HCT116 (cell line): ENCODE results near the gene GID4. TPM values are rescaled to one million over a fixed set of nuclear protein-coding genes. Genes with fewer than 3 reads are reported as not detected.

Source experiments
- ATAC-seq: fragments of 200-7000 bp; cut with Tn5 transposase; 2 replicates; pipeline ENCODE4 v1.9.1; 2020; ENCODE audit warnings: mild to moderate bottlenecking, moderate library complexity
- BruUV-seq: library from RNA; stranded (reverse); fragments of 400-500 nt; replicated peaks from 2 replicates; lab custom pipeline; 2021; lab: Mats Ljungman, UMichigan
- CTCF ChIA-PET: fragments of 300-600 bp; sonication (Branson Sonifier 250); formaldehyde crosslinking; loops from one replicate; lab custom pipeline; 2021; ENCODE audit warnings: antibody characterized with exemption; lab: Charles Lee
- POLR2A ChIA-PET: fragments of 300-600, 350-600 bp; sonication (Branson Sonifier 250); formaldehyde crosslinking; loops from one replicate; lab custom pipeline; 2021; ENCODE audit warnings: antibody characterized with exemption; lab: Charles Lee
- RAD21 ChIA-PET, 2 experiments: fragments of 300-600 bp; sonication (Branson Sonifier 250); formaldehyde crosslinking; loops; one replicate each; lab custom pipeline; 2023; ENCODE audit warnings: low total read pairs in 2 of 2; ENCODE audit not compliant: uncharacterized antibody in 2 of 2, unreplicated experiment in 2 of 2, low non-redundant PET in 1 of 2; lab: Charles Lee
- DNase-seq: peaks from one replicate; pipeline ENCODE4 v3.0.0-alpha.2; 2010; ENCODE audit warnings: low read depth, low spot score
- H2AFZ ChIP-seq: fragments of 200-600 bp; shearing (Covaris generic), sonication (generic); 2 replicates; pipeline ENCODE4 v1.6.1; 2017; ENCODE audit warnings: low read depth, mixed run types, mixed read lengths, antibody characterized with exemption, low read length; ENCODE audit not compliant: poor library complexity, severe bottlenecking
- H3K27ac ChIP-seq: 2 replicates; pipeline ENCODE4 v1.5.1; 2012; ENCODE audit warnings: low read depth, low read length
- H3K27me3 ChIP-seq: fragments of 200-600 bp; sonication (generic); 2 replicates; pipeline ENCODE4 v1.6.1; 2016; ENCODE audit warnings: mixed run types, low read length, mixed read lengths; ENCODE audit not compliant: insufficient read depth
- H3K36me3 ChIP-seq, 2 experiments: fragments of 200-500 bp in 1 of 2; fragments of 200-600 bp in 1 of 2; sonication (Bioruptor generic) in 1 of 2; sonication (generic) in 1 of 2; 2 replicates each; pipeline versions ENCODE4 v1.5.1 to v1.6.1; 2014 to 2016; ENCODE audit warnings: low read length in 2 of 2, inconsistent platforms in 1 of 2, mixed read lengths in 1 of 2, mixed run types in 1 of 2; ENCODE audit not compliant: insufficient read depth in 2 of 2, control insufficient read depth in 1 of 2
- H3K4me1 ChIP-seq, 2 experiments: fragments of 200-600 bp in 1 of 2; sonication (generic) in 1 of 2; 2 replicates each; pipeline versions ENCODE4 v1.5.1 to v1.6.1; 2012 to 2017; ENCODE audit warnings: low read length in 2 of 2, inconsistent platforms in 1 of 2, mild to moderate bottlenecking in 1 of 2, mixed read lengths in 1 of 2, mixed run types in 1 of 2, moderate library complexity in 1 of 2; ENCODE audit not compliant: insufficient read depth in 2 of 2, control insufficient read depth in 1 of 2
- H3K4me2 ChIP-seq: fragments of 200-600 bp; sonication (generic); 2 replicates; pipeline ENCODE4 v1.6.1; 2017; ENCODE audit warnings: mixed run types, low read length, mixed read lengths
- H3K4me3 ChIP-seq, 2 experiments: fragments of 200-600 bp in 1 of 2; sonication (generic) in 1 of 2; replicated peaks in 1 of 2; 2 replicates each; pipeline ENCODE4 v1.5.1; 2011 to 2016; ENCODE audit warnings: low read length in 2 of 2, control low read depth in 1 of 2, low read depth in 1 of 2, mild to moderate bottlenecking in 1 of 2, mixed read lengths in 1 of 2, mixed run types in 1 of 2
- H3K79me2 ChIP-seq: fragments of 200-600 bp; sonication (generic); 2 replicates; pipeline ENCODE4 v1.6.1; 2017; ENCODE audit warnings: mild to moderate bottlenecking, mixed run types, low read length, moderate library complexity, mixed read lengths; ENCODE audit not compliant: insufficient read depth
- H3K9ac ChIP-seq: fragments of 200-600 bp; sonication (generic); 2 replicates; pipeline ENCODE4 v1.6.1; 2016; ENCODE audit warnings: low read length, mixed read lengths
- H3K9me2 ChIP-seq: fragments of 200-600 bp; sonication (generic), shearing (Covaris generic); 2 replicates; pipeline ENCODE4 v1.6.1; 2017; ENCODE audit warnings: mixed run types, mild to moderate bottlenecking, moderate library complexity; ENCODE audit not compliant: insufficient read depth
- H3K9me3 ChIP-seq, 2 experiments: fragments of 200-500 bp in 1 of 2; fragments of 200-600 bp in 1 of 2; sonication (Bioruptor generic) in 1 of 2; sonication (generic) in 1 of 2; 2 replicates each; pipeline ENCODE4 v1.6.1; 2014 to 2017; ENCODE audit warnings: low read length in 2 of 2, mixed read lengths in 2 of 2, inconsistent platforms in 1 of 2, low read depth in 1 of 2, mild to moderate bottlenecking in 1 of 2, mixed run types in 1 of 2, moderate library complexity in 1 of 2; ENCODE audit not compliant: control insufficient read depth in 1 of 2, insufficient read depth in 1 of 2
- H4K20me1 ChIP-seq: fragments of 200-600 bp; sonication (generic), shearing (Covaris generic); 2 replicates; pipeline ENCODE4 v1.6.1; 2017; ENCODE audit warnings: mixed run types, mild to moderate bottlenecking, moderate library complexity; ENCODE audit not compliant: insufficient read depth
- ATF3 ChIP-seq: IDR thresholded peaks from 2 replicates; pipeline ENCODE4 v1.6.1; 2012
- CEBPB ChIP-seq: IDR thresholded peaks from 2 replicates; pipeline ENCODE4 v1.6.1; 2012; ENCODE audit warnings: low read depth
- FOSL1 ChIP-seq: IDR thresholded peaks from 2 replicates; pipeline ENCODE4 v1.6.1; 2012; ENCODE audit warnings: low read depth
- MAX ChIP-seq: IDR thresholded peaks from 2 replicates; pipeline ENCODE4 v1.6.1; 2012
- POLR2AphosphoS5 ChIP-seq: IDR thresholded peaks from 2 replicates; pipeline ENCODE4 v1.6.1; 2011; ENCODE audit warnings: mild to moderate bottlenecking, low read depth, low read length, moderate library complexity
- RAD21 ChIP-seq: IDR thresholded peaks from 2 replicates; pipeline ENCODE4 v1.6.1; 2012; ENCODE audit warnings: low read depth, mild to moderate bottlenecking
- REST ChIP-seq: IDR thresholded peaks from 2 replicates; pipeline ENCODE4 v1.6.1; 2012; ENCODE audit warnings: low read depth
- TCF7L2 ChIP-seq: IDR thresholded peaks from 2 replicates; pipeline ENCODE4 v1.7.0; 2011; ENCODE audit warnings: borderline replicate concordance, inconsistent platforms; ENCODE audit not compliant: insufficient read depth, insufficient read length; ENCODE audit errors: extremely low read depth
- ZNF274 ChIP-seq: fragments of 200-500 bp; sonication (Bioruptor generic); IDR thresholded peaks from 2 replicates; pipeline ENCODE4 v1.6.1; 2014; ENCODE audit warnings: mild to moderate bottlenecking, low read depth, low read length, inconsistent platforms
- intact Hi-C: fragments of 100-400 bp; cut with micrococcal nuclease; formaldehyde crosslinking; loops from 2 replicates; pipeline ENCODE4 v1.10.0; 2022
- total RNA-seq: library from RNA; stranded (reverse); gene quantifications from one replicate; pipeline ENCODE4 v1.2.1, GENCODE V29; 2021; ENCODE audit not compliant: unreplicated experiment

The GID4 gene
- total RNA-seq, 1 experiment from 2014 or later = 10.8 TPM

GRCh38 chr17:18018411-18018921, 20.7 kb upstream of the GID4 start:
- H3K4me2 ChIP-seq = no peak overlapping the region
- ChIA-PET RAD21 (no interaction called here), CTCF (no interaction called here), POLR2A (no interaction called here)
- H3K4me1 ChIP-seq = no peaks in the 10 kb centered on the region
- no peaks in the 10 kb centered on the region for H4K20me1 ChIP-seq
- BruUV-seq = no TSS peak
- no peak overlapping the region for H3K27ac ChIP-seq
- H3K79me2 ChIP-seq = no peaks in the 10 kb centered on the region
- DNase-seq (no peak), ATAC-seq (no peak)
- no peaks in the 10 kb centered on the region for H3K9me3 ChIP-seq
- no peak for TF ChIP-seq MAX
- TF ChIP-seq FOSL1 = no peak
- TF ChIP-seq REST = no peak
- TF ChIP-seq RAD21 = no peak
- no peak for TF ChIP-seq CEBPB
- TF ChIP-seq ATF3 = no peak
- TF ChIP-seq POLR2AphosphoS5 = no peak
- TF ChIP-seq ZNF274 = no peak
- TF ChIP-seq TCF7L2 = no peak
- peaks cover 0 to 3% of the 10 kb centered on the region in 2 experiments; a peak in 1 of 4 replicates for H3K36me3 ChIP-seq
- no peak overlapping the region for H3K4me3 ChIP-seq
- intact Hi-C loops = no loop called here
- H3K9me2 ChIP-seq = no peaks in the 10 kb centered on the region
- H3K9ac ChIP-seq = no peak overlapping the region
- H3K27me3 ChIP-seq = no peaks in the 10 kb centered on the region
- no peak overlapping the region for H2AFZ ChIP-seq
